Naive thymus-derived CD8-positive, alpha-beta T cell (primary cell): ENCODE results near the gene DIABLO. TPM values are rescaled to one million over a fixed set of nuclear protein-coding genes. Genes with fewer than 3 reads are reported as not detected.
A peak's percentile ranks its signal among the peaks of the same experiment; 100 is the strongest.

Experiments used
- ATAC-seq, 2 donors: fragments of 150-1000 bp; cut with Tn5 transposase in 1 of 2; sonication (Bioruptor Pico), chemical (Tn5 transposase) in 1 of 2; 1 replicate in 1 of 2; 2 replicates in 1 of 2; pipeline ENCODE4 v1.10.0; 2021; ENCODE audit warnings: mild to moderate bottlenecking in 2 of 2, moderate library complexity in 2 of 2
- POLR2A ChIA-PET: fragments of 350-600 bp; sonication (Branson Sonifier 250); formaldehyde crosslinking; loops from one replicate; lab custom pipeline; 2021; ENCODE audit warnings: antibody characterized with exemption; lab: Charles Lee
- DNase-seq, 10 donors: peaks; one replicate each; pipeline versions ENCODE4 v3.0.0 to v3.0.0-alpha.2; 2020 to 2022
- H3K27ac Mint-ChIP-seq, 10 donors: one replicate each; pipeline ENCODE4 v1.8.0; 2020 to 2022; ENCODE audit warnings: mild to moderate bottlenecking in 10 of 10, mixed read lengths in 10 of 10, moderate library complexity in 4 of 10, inconsistent platforms in 1 of 10
- H3K27me3 Mint-ChIP-seq, 5 donors: one replicate each; pipeline ENCODE4 v1.8.0; 2021 to 2022; ENCODE audit warnings: mixed read lengths in 5 of 5
- H3K36me3 Mint-ChIP-seq, 3 donors: one replicate each; pipeline ENCODE4 v1.8.0; 2020 to 2022; ENCODE audit warnings: mixed read lengths in 3 of 3, mild to moderate bottlenecking in 2 of 3, inconsistent platforms in 1 of 3
- H3K4me1 Mint-ChIP-seq, 4 donors: one replicate each; pipeline ENCODE4 v1.8.0; 2021 to 2022; ENCODE audit warnings: mixed read lengths in 4 of 4
- H3K4me3 Mint-ChIP-seq, 10 donors: one replicate each; pipeline ENCODE4 v1.8.0; 2020 to 2022; ENCODE audit warnings: mild to moderate bottlenecking in 10 of 10, mixed read lengths in 10 of 10, moderate library complexity in 6 of 10, inconsistent platforms in 1 of 10
- H3K9me3 Mint-ChIP-seq, 9 donors: one replicate each; pipeline ENCODE4 v1.8.0; 2020 to 2022; ENCODE audit warnings: mixed read lengths in 9 of 9, mild to moderate bottlenecking in 3 of 9, inconsistent platforms in 1 of 9, moderate library complexity in 1 of 9
- polyA plus RNA-seq, 3 donors: library from polyadenylated mRNA; unstranded; fragments of 300-500 nt; fragmentation: Illumina TruSeq; gene quantifications; one replicate each; pipeline ENCODE4 v1.2.3, GENCODE V29; 2021
- total RNA-seq, 8 experiments: library from RNA in 2 of 8; stranded (reverse) in 2 of 8; gene quantifications; one replicate each; pipeline ENCODE4 v1.2.3 and lab custom pipeline; 2021 to 2026

Gene DIABLO
- total and polyA plus RNA-seq, 5 experiments from 2014 or later, result 41.7 to 71.3 (median 51.0) TPM

GRCh38 chr12:122244565-122245371 lies 18.9 kb upstream of the DIABLO start:
- peaks cover 7 to 26% (median 17%) of the 10 kb centered on the region in 4 donors for H3K4me1 Mint-ChIP-seq
- peak in 3 of 10 donors; percentile 23 to 37 (median 29) for DNase-seq
- peaks cover 0 to 1% (median 0%) of the 10 kb centered on the region in 9 donors for H3K9me3 Mint-ChIP-seq
- H3K27me3 Mint-ChIP-seq, result no peaks in the 10 kb centered on the region
- H3K27ac Mint-ChIP-seq, result peak overlapping the region; percentile 44 to 92 (median 72)
- H3K36me3 Mint-ChIP-seq, result peaks cover 0 to 78% (median 7%) of the 10 kb centered on the region in 3 donors
- peak overlapping the region; percentile 51 to 85 (median 69) for H3K4me3 Mint-ChIP-seq
- ATAC-seq, result peak; percentile 52 to 75
- POLR2A ChIA-PET, result interaction anchor here (0.5 to 3.1 kb wide), 3 partner anchors 18 to 186 kb away, joined by 4 to 16 read pairs (median 5); partner anchors contain the start of gene DIABLO

- Mint-ChIP-seq H3K27ac (peak overlapping the region in 9 of 10 donors; percentile 40 to 92 (median 75)), H3K4me3 (peak overlapping the region in 9 of 10 donors; percentile 36 to 85 (median 69)), H3K36me3 (peaks cover under 1 to 76% (median 7%) of the 10 kb centered on the region in 3 donors), H3K9me3 (peaks cover 0 to 1% (median 0%) of the 10 kb centered on the region in 9 donors), H3K4me1 (peaks cover 7 to 26% (median 17%) of the 10 kb centered on the region in 4 donors), H3K27me3 (no peaks in the 10 kb centered on the region)
- DNase-seq (no peak), ATAC-seq (no peak)
- POLR2A ChIA-PET, result interaction anchor here (3.1 kb wide), 1 partner anchor 17 kb away, joined by 16 read pairs; the partner anchor contains the start of gene DIABLO
These were observed 18.1 kb upstream of the DIABLO start for GRCh38 chr12:122243965-122244364.

- Mint-ChIP-seq H3K27ac (peak overlapping the region in 2 of 10 donors; percentile 49 to 68), H3K4me1 (peaks cover 0 to 6% (median 3%) of the 10 kb centered on the region in 4 donors), H3K9me3 (no peaks in the 10 kb centered on the region), H3K4me3 (no peak overlapping the region), H3K27me3 (no peaks in the 10 kb centered on the region), H3K36me3 (peaks cover 3 to 81% (median 20%) of the 10 kb centered on the region in 3 donors)
- DNase-seq (no peak), ATAC-seq (no peak)
- POLR2A ChIA-PET, result interaction anchor here (0.7 kb wide), 1 partner anchor 18 kb away, joined by 3 read pairs; no protein-coding TSS in a partner anchor
These were observed 13.0 kb upstream of the DIABLO start for GRCh38 chr12:122238861-122239260.

- no peak overlapping the region for H3K4me3 Mint-ChIP-seq
- POLR2A ChIA-PET, result interaction anchor here (0.6 kb wide), 2 partner anchors 21 to 981 kb away, joined by 3 read pairs; no protein-coding TSS in a partner anchor
- H3K4me1 Mint-ChIP-seq, result no peaks in the 10 kb centered on the region
- H3K27me3 Mint-ChIP-seq, result no peaks in the 10 kb centered on the region
- no peak overlapping the region for H3K27ac Mint-ChIP-seq
- no peaks in the 10 kb centered on the region for H3K9me3 Mint-ChIP-seq
- H3K36me3 Mint-ChIP-seq, result peaks cover 3 to 87% (median 27%) of the 10 kb centered on the region in 3 donors
- no peak for DNase-seq
- no peak for ATAC-seq
These were observed 9.9 kb upstream of the DIABLO start for GRCh38 chr12:122235741-122236140.

- no peak overlapping the region for H3K4me3 Mint-ChIP-seq
- H3K4me1 Mint-ChIP-seq, result peaks cover 2 to 12% (median 7%) of the 10 kb centered on the region in 4 donors
- no peaks in the 10 kb centered on the region for H3K9me3 Mint-ChIP-seq
- H3K36me3 Mint-ChIP-seq, result peaks cover 0 to 67% (median 22%) of the 10 kb centered on the region in 3 donors
- POLR2A ChIA-PET, result interaction anchor here (0.5 to 0.6 kb wide), 2 partner anchors 27 to 257 kb away, joined by 3 read pairs; no protein-coding TSS in a partner anchor
- DNase-seq (no peak), ATAC-seq (no peak)
- no peaks in the 10 kb centered on the region for H3K27me3 Mint-ChIP-seq
- no peak overlapping the region for H3K27ac Mint-ChIP-seq
These were observed 6.8 kb upstream of the DIABLO start for GRCh38 chr12:122232691-122233090.

GRCh38 chr12:122230798-122231197 lies 4.9 kb upstream of the DIABLO start:
- no peak overlapping the region for H3K27ac Mint-ChIP-seq
- ATAC-seq, result no peak
- peaks cover 8 to 25% (median 20%) of the 10 kb centered on the region in 4 donors for H3K4me1 Mint-ChIP-seq
- no peak for DNase-seq
- H3K4me3 Mint-ChIP-seq, result no peak overlapping the region
- no peaks in the 10 kb centered on the region for H3K9me3 Mint-ChIP-seq
- POLR2A ChIA-PET, result interaction anchor here (0.6 to 1.1 kb wide), 3 partner anchors 9 to 321 kb away, joined by 3 read pairs; no protein-coding TSS in a partner anchor
- peaks cover 0 to 56% (median 17%) of the 10 kb centered on the region in 3 donors for H3K36me3 Mint-ChIP-seq
- no peaks in the 10 kb centered on the region for H3K27me3 Mint-ChIP-seq

- POLR2A ChIA-PET, result interaction anchor here (0.6 kb wide), 1 partner anchor 745 kb away, joined by 3 read pairs; no protein-coding TSS in a partner anchor
- H3K27ac Mint-ChIP-seq, result peak overlapping the region in 6 of 10 donors; percentile 14 to 85 (median 43)
- peak overlapping the region; percentile 72 to 92 (median 82) for H3K4me3 Mint-ChIP-seq
- peaks cover 17 to 40% (median 36%) of the 10 kb centered on the region in 4 donors for H3K4me1 Mint-ChIP-seq
- ATAC-seq (no peak), DNase-seq (no peak)
- H3K27me3 Mint-ChIP-seq, result no peaks in the 10 kb centered on the region
- peaks cover 0 to 44% (median 8%) of the 10 kb centered on the region in 3 donors for H3K36me3 Mint-ChIP-seq
- no peaks in the 10 kb centered on the region for H3K9me3 Mint-ChIP-seq
These were observed 2.2 kb upstream of the DIABLO start for GRCh38 chr12:122228092-122228491.

- peak overlapping the region in 8 of 10 donors; percentile 39 to 92 (median 74) for H3K27ac Mint-ChIP-seq
- H3K4me1 Mint-ChIP-seq, result peaks cover 20 to 46% (median 36%) of the 10 kb centered on the region in 4 donors
- H3K36me3 Mint-ChIP-seq, result peaks cover 0 to 41% (median 3%) of the 10 kb centered on the region in 3 donors
- peak overlapping the region; percentile 72 to 92 (median 82) for H3K4me3 Mint-ChIP-seq
- H3K27me3 Mint-ChIP-seq, result no peaks in the 10 kb centered on the region
- peak; percentile 5 to 14 for ATAC-seq
- peak; percentile 25 to 82 (median 66) for DNase-seq
- no peaks in the 10 kb centered on the region for H3K9me3 Mint-ChIP-seq
- POLR2A ChIA-PET, result interaction anchor here (1.8 to 4.4 kb wide), 5 partner anchors 18 to 299 kb away, joined by 8 to 23 read pairs (median 16); partner anchors contain the start of genes B3GNT4, KNTC1, RSRC2 and VPS33A
These were observed 1.5 kb upstream of the DIABLO start for GRCh38 chr12:122227341-122227740.

GRCh38 chr12:122226366-122227125 lies 694 bp upstream of the DIABLO start:
- DNase-seq, result no peak
- Mint-ChIP-seq H3K9me3 (no peaks in the 10 kb centered on the region), H3K27ac (peak overlapping the region in 4 of 10 donors; percentile 75 to 97 (median 92)), H3K27me3 (no peaks in the 10 kb centered on the region), H3K4me1 (peaks cover 22 to 51% (median 40%) of the 10 kb centered on the region in 4 donors), H3K36me3 (peaks cover 0 to 41% (median 4%) of the 10 kb centered on the region in 3 donors), H3K4me3 (peak overlapping the region; percentile 72 to 92 (median 84))
- POLR2A ChIA-PET, result interaction anchor here (0.5 to 4.4 kb wide), 17 partner anchors 18 to 1486 kb away, joined by 3 to 23 read pairs (median 6); partner anchors contain the start of genes ATP6V0A2, B3GNT4, CCDC62 and KNTC1
- ATAC-seq, result peak in 1 of 2 donors; percentile 62

GRCh38 chr12:122216445-122216844 lies 9.4 kb downstream of the DIABLO start:
- H3K9me3 Mint-ChIP-seq, result no peaks in the 10 kb centered on the region
- no peak overlapping the region for H3K27ac Mint-ChIP-seq
- H3K4me3 Mint-ChIP-seq, result no peak overlapping the region
- ATAC-seq (no peak), DNase-seq (no peak)
- peaks cover 0 to 96% (median 16%) of the 10 kb centered on the region in 3 donors for H3K36me3 Mint-ChIP-seq
- H3K4me1 Mint-ChIP-seq, result peaks cover 2 to 17% (median 10%) of the 10 kb centered on the region in 4 donors
- POLR2A ChIA-PET, result no interaction called here
- no peaks in the 10 kb centered on the region for H3K27me3 Mint-ChIP-seq

GRCh38 chr12:122215771-122216170 lies 10.1 kb downstream of the DIABLO start:
- H3K4me3 Mint-ChIP-seq, result no peak overlapping the region
- peaks cover 2 to 10% (median 8%) of the 10 kb centered on the region in 4 donors for H3K4me1 Mint-ChIP-seq
- peaks cover 0 to 96% (median 15%) of the 10 kb centered on the region in 3 donors for H3K36me3 Mint-ChIP-seq
- POLR2A ChIA-PET, result interaction anchor here (0.7 kb wide), 1 partner anchor 114 kb away, joined by 4 read pairs; no protein-coding TSS in a partner anchor
- no peaks in the 10 kb centered on the region for H3K9me3 Mint-ChIP-seq
- ATAC-seq, result no peak
- no peak overlapping the region for H3K27ac Mint-ChIP-seq
- no peaks in the 10 kb centered on the region for H3K27me3 Mint-ChIP-seq
- no peak for DNase-seq
